IMR-90 (cell line): ENCODE data around the gene NFIA. TPM values are rescaled to one million over a fixed set of nuclear protein-coding genes. Genes with fewer than 3 reads are reported as not detected.

Source experiments
- ATAC-seq: fragments of 200-7000 bp; cut with Tn5 transposase; 2 replicates; pipeline ENCODE4 v1.9.1; 2020; ENCODE audit warnings: low read depth, mild to moderate bottlenecking, moderate library complexity
- BruUV-seq: library from RNA; stranded (reverse); fragments of 400-500 nt; replicated peaks from 2 replicates; lab custom pipeline; 2021; lab: Mats Ljungman, UMichigan
- CTCF ChIA-PET: fragments of 300-600 bp; formaldehyde crosslinking; extraction: SDS; loops from one replicate; lab custom pipeline; 2021; ENCODE audit warnings: antibody characterized with exemption; lab: Yijun Ruan, JAX
- POLR2A ChIA-PET: fragments of 300-600 bp; sonication (Branson Sonifier 250); formaldehyde crosslinking; loops from one replicate; lab custom pipeline; 2022; ENCODE audit warnings: antibody characterized with exemption; ENCODE audit not compliant: unreplicated experiment; lab: Charles Lee
- DNase-seq: peaks from one replicate; pipeline ENCODE4 v3.0.0; 2013
- H2AFZ ChIP-seq: replicated peaks from 2 replicates; pipeline ENCODE3; 2013; ENCODE audit warnings: low read length, mild to moderate bottlenecking; ENCODE audit not compliant: poor library complexity
- H2AK5ac ChIP-seq: 2 replicates; pipeline ENCODE4 v1.6.1; 2013; ENCODE audit warnings: low read depth, low read length, inconsistent platforms
- H2AK9ac ChIP-seq: replicated peaks from 2 replicates; pipeline ENCODE3; 2013; ENCODE audit warnings: mild to moderate bottlenecking, low read depth, low read length, moderate library complexity; ENCODE audit not compliant: poor library complexity
- H2BK120ac ChIP-seq: 2 replicates; pipeline ENCODE4 v1.6.1; 2013; ENCODE audit warnings: low read depth, low read length, inconsistent platforms
- H2BK15ac ChIP-seq: 3 replicates; pipeline ENCODE4 v1.6.1; 2013; ENCODE audit warnings: low read depth, low read length, inconsistent platforms
- H2BK20ac ChIP-seq: 2 replicates; pipeline ENCODE4 v1.6.1; 2013; ENCODE audit warnings: low read depth, mild to moderate bottlenecking, inconsistent platforms, low read length, moderate library complexity
- H2BK5ac ChIP-seq: 2 replicates; pipeline ENCODE4 v1.6.1; 2013; ENCODE audit warnings: mild to moderate bottlenecking, low read depth, low read length, inconsistent platforms; ENCODE audit not compliant: poor library complexity, severe bottlenecking
- H3K14ac ChIP-seq: replicated peaks from 2 replicates; pipeline ENCODE4 v1.6.1; 2013; ENCODE audit warnings: low read depth, low read length, inconsistent platforms
- H3K18ac ChIP-seq: 2 replicates; pipeline ENCODE4 v1.6.1; 2013; ENCODE audit warnings: low read depth, low read length, control low read depth
- H3K23ac ChIP-seq: 2 replicates; pipeline ENCODE4 v1.6.1; 2013; ENCODE audit warnings: low read depth, low read length, inconsistent platforms
- H3K27ac ChIP-seq: 2 replicates; pipeline ENCODE4 v1.5.1; 2013; ENCODE audit warnings: mild to moderate bottlenecking, control low read depth, low read length; ENCODE audit not compliant: insufficient read depth
- H3K27me3 ChIP-seq: 2 replicates; pipeline ENCODE4 v1.6.1; 2013; ENCODE audit warnings: low read length; ENCODE audit not compliant: control insufficient read depth, insufficient read depth
- H3K36me3 ChIP-seq: 2 replicates; pipeline ENCODE4 v1.6.1; 2013; ENCODE audit warnings: low read length, mixed read lengths; ENCODE audit not compliant: control insufficient read depth, insufficient read depth
- H3K4ac ChIP-seq: 2 replicates; pipeline ENCODE4 v1.6.1; 2013; ENCODE audit warnings: low read depth, low read length, inconsistent platforms
- H3K4me1 ChIP-seq: 2 replicates; pipeline ENCODE4 v1.6.1; 2013; ENCODE audit warnings: low read length, mixed read lengths; ENCODE audit not compliant: control insufficient read depth, insufficient read depth
- H3K4me2 ChIP-seq: 2 replicates; pipeline ENCODE4 v1.6.1; 2013; ENCODE audit warnings: low read depth, mild to moderate bottlenecking, control low read depth, low read length, moderate library complexity
- H3K4me3 ChIP-seq: 2 replicates; pipeline ENCODE4 v1.5.1; 2013; ENCODE audit warnings: low read depth, mild to moderate bottlenecking, control low read depth, low read length, moderate library complexity; ENCODE audit not compliant: insufficient read depth
- H3K56ac ChIP-seq: 2 replicates; pipeline ENCODE4 v1.6.1; 2013; ENCODE audit warnings: low read length, inconsistent platforms; ENCODE audit not compliant: insufficient read depth; ENCODE audit errors: extremely low read depth
- H3K79me1 ChIP-seq, 2 experiments: 2 replicates each; pipeline ENCODE4 v1.6.1; 2013; ENCODE audit warnings: low read length in 2 of 2, inconsistent platforms in 1 of 2, low read depth in 1 of 2
- H3K9ac ChIP-seq: 2 replicates; pipeline ENCODE4 v1.6.1; 2013; ENCODE audit warnings: low read depth, low read length, control low read depth
- H3K9me1 ChIP-seq: 2 replicates; pipeline ENCODE4 v1.6.1; 2013; ENCODE audit warnings: low read length, inconsistent platforms; ENCODE audit not compliant: insufficient read depth
- H3K9me3 ChIP-seq: 2 replicates; pipeline ENCODE4 v1.6.1; 2013; ENCODE audit warnings: low read length; ENCODE audit not compliant: control insufficient read depth, insufficient read depth
- H4K20me1 ChIP-seq: 2 replicates; pipeline ENCODE4 v1.6.1; 2013; ENCODE audit warnings: low read length, inconsistent platforms; ENCODE audit not compliant: insufficient read depth
- H4K5ac ChIP-seq: 2 replicates; pipeline ENCODE4 v1.6.1; 2013; ENCODE audit warnings: mild to moderate bottlenecking, low read depth, low read length, control low read depth
- H4K8ac ChIP-seq, 2 experiments: 2 replicates each; pipeline ENCODE4 v1.6.1; 2013; ENCODE audit warnings: low read depth in 2 of 2, low read length in 2 of 2, control low read depth in 1 of 2, inconsistent platforms in 1 of 2
- H4K91ac ChIP-seq: 2 replicates; pipeline ENCODE4 v1.6.1; 2013; ENCODE audit warnings: low read depth, low read length, inconsistent platforms; ENCODE audit not compliant: insufficient read depth
- BHLHE40 ChIP-seq: fragments of 150-350 bp; IDR thresholded peaks from 2 replicates; pipeline ENCODE4 v1.6.1; 2016; ENCODE audit warnings: mild to moderate bottlenecking, low read depth, low read length
- NFE2L2 ChIP-seq: fragments of 150-350 bp; IDR thresholded peaks from 2 replicates; pipeline ENCODE4 v1.6.1; 2016; ENCODE audit warnings: low read depth, mild to moderate bottlenecking, low read length
- WGBS, 2 experiments: methylation state at CpG; one replicate each; pipeline versions ENCODE4 v1.1.5 to v1.1.7; 2013; ENCODE audit warnings: missing lambda C conversion rate in 2 of 2; ENCODE audit not compliant: insufficient read length in 1 of 2; ENCODE audit errors: extremely low coverage in 2 of 2; 5-methylcytosine and 5-hydroxymethylcytosine counted together
- dilution Hi-C: fragments of 300-500 bp; cut with HindIII; formaldehyde crosslinking; loops from one replicate; pipeline ENCODE4 v1.14.3; 2018; ENCODE audit warnings: low sequenced_read_pairs; ENCODE audit not compliant: unreplicated experiment
- in situ Hi-C: fragments of 300-500 bp; cut with MboI; formaldehyde crosslinking; loops from 3 replicates; pipeline ENCODE4 v1.14.3; 2019; ENCODE audit warnings: low sequenced_read_pairs, inconsistent platforms, mixed read lengths
- intact Hi-C: fragments of 100-400 bp; cut with micrococcal nuclease; formaldehyde crosslinking; loops from 2 replicates; pipeline ENCODE4 v1.10.0; 2022
- polyA plus RNA-seq, 3 experiments: library from polyadenylated mRNA; depleted of rRNA; stranded (reverse); fragments of >200 nt; gene quantifications; 2 replicates each; pipeline ENCODE4 v1.2.3, GENCODE V29; 2012; ENCODE audit warnings: low replicate concordance in 1 of 3
- total RNA-seq: library from RNA; depleted of rRNA; stranded (reverse); fragments of >200 nt; gene quantifications from 2 replicates; pipeline ENCODE4 v1.2.3, GENCODE V29; 2012

The NFIA gene
- total and polyA plus RNA-seq, 2 of the 4 experiments (the other 2 are of a cell fraction): 1.6 to 2.2 TPM

DNA sequence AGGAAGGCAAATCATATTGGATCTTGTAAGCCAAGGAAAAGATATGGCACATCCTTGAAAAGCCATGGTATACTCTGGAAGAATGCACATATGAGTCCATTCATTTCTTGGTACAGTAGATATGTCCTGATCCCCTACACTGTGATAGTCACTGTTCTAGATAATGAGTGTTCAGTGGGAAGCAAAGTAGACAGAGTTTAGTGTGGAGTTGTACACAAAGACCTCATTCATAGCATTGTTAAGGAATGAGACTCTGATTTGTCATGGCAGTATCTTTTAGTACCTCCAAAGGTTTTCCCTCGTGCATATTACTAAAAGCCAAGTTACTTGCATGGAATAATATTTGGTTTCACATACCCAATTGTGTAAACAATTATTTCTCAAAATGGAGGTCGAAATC, 204.7 kb downstream of the NFIA start:
- intact Hi-C loops: no loop called here
- no peak overlapping the region for H2BK5ac ChIP-seq
- TF ChIP-seq NFE2L2 (no peak), BHLHE40 (0 out of 2 replicates have a peak, but pooled peaks have one; percentile 4)
- H2BK120ac ChIP-seq: no peak overlapping the region
- no peak overlapping the region for H3K18ac ChIP-seq
- ATAC-seq: peak; percentile 67
- no peak overlapping the region for H2AK9ac ChIP-seq
- in situ Hi-C loops: no loop called here
- H3K9me3 ChIP-seq: no peaks in the 10 kb centered on the region
- H2AK5ac ChIP-seq: no peak overlapping the region
- no CpG with 5 or more reads among the region's 2 CpGs for WGBS, 2 experiments
- no peak overlapping the region for H2AFZ ChIP-seq
- no peak overlapping the region for H3K27ac ChIP-seq
- ChIA-PET POLR2A (no interaction called here), CTCF (no interaction called here)
- no peaks in the 10 kb centered on the region for H4K20me1 ChIP-seq
- H3K4me3 ChIP-seq: no peak overlapping the region
- H3K4ac ChIP-seq: no peak overlapping the region
- H4K91ac ChIP-seq: no peak overlapping the region
- no peak overlapping the region for H3K9ac ChIP-seq
- no peaks in the 10 kb centered on the region for H3K36me3 ChIP-seq
- no peaks in the 10 kb centered on the region for H3K79me1 ChIP-seq
- peak; percentile 59 for DNase-seq
- no peak overlapping the region for H4K5ac ChIP-seq
- no peak overlapping the region for H3K4me2 ChIP-seq
- dilution Hi-C loops: no loop called here
- no peak overlapping the region for H4K8ac ChIP-seq
- no TSS peak for BruUV-seq
- H3K23ac ChIP-seq: no peak overlapping the region
- no peak overlapping the region for H3K56ac ChIP-seq
- H3K9me1 ChIP-seq: no peaks in the 10 kb centered on the region
- H3K27me3 ChIP-seq: peaks cover 2% of the 10 kb centered on the region; the same call in 1 of the 2 replicates
- H3K14ac ChIP-seq: no peak overlapping the region
- no peak overlapping the region for H2BK20ac ChIP-seq
- H2BK15ac ChIP-seq: no peak overlapping the region
- H3K4me1 ChIP-seq: no peaks in the 10 kb centered on the region
